Stomach (tissue), 9 donors: Measurements from ENCODE around the gene FERD3L. TPM values are rescaled to one million over a fixed set of nuclear protein-coding genes. Genes with fewer than 3 reads are reported as not detected.

Source experiments
- DNase-seq, 2 donors: peaks; one replicate each; pipeline versions ENCODE4 v3.0.0 to v3.0.0-alpha.2; 2013 to 2019
- H3K27ac ChIP-seq, 5 donors: fragments of 200-600 bp in 4 of 5; sonication (generic) in 4 of 5; one replicate each; pipeline ENCODE4 v1.5.1; 2013 to 2019; ENCODE audit warnings: mild to moderate bottlenecking in 1 of 5, moderate library complexity in 1 of 5
- H3K27me3 ChIP-seq, 3 donors: fragments of 200-600 bp; sonication (generic); one replicate each; pipeline ENCODE4 v1.5.1; 2017 to 2019; ENCODE audit warnings: mixed run types in 1 of 3
- H3K36me3 ChIP-seq, 4 donors: fragments of 200-600 bp; sonication (generic); 1 replicate in 3 of 4; 2 replicates in 1 of 4; pipeline ENCODE4 v1.5.1; 2016 to 2019
- H3K4me1 ChIP-seq, 4 donors: fragments of 200-600 bp; sonication (generic); one replicate each; pipeline ENCODE4 v1.5.1; 2016 to 2019
- H3K4me3 ChIP-seq, 4 donors: fragments of 200-600 bp; sonication (generic) in 3 of 4; one replicate each; pipeline ENCODE4 v1.5.1; 2016 to 2019; ENCODE audit warnings: mild to moderate bottlenecking in 1 of 4
- H3K9me3 ChIP-seq, 4 donors: fragments of 200-600 bp; sonication (generic); one replicate each; pipeline ENCODE4 v1.5.1; 2016 to 2019
- CTCF ChIP-seq, 7 experiments: fragments of 450-650 bp in 4 of 7; fragments of 200-600 bp in 3 of 7; sonication (generic) in 3 of 7; IDR thresholded peaks; one replicate each; pipeline ENCODE4 v1.5.1; 2016 to 2019; ENCODE audit warnings: antibody characterized with exemption in 7 of 7, control low read depth in 2 of 7, mild to moderate bottlenecking in 1 of 7
- EP300 ChIP-seq: sonication (generic); formaldehyde crosslinking; IDR thresholded peaks from one replicate; pipeline ENCODE4 v1.6.1; 2017; ENCODE audit warnings: antibody characterized with exemption
- POLR2A ChIP-seq, 4 donors: fragments of 450-650 bp; IDR thresholded peaks; one replicate each; pipeline ENCODE4 v1.6.1; 2016; ENCODE audit warnings: antibody characterized with exemption in 4 of 4, control low read depth in 2 of 4, mild to moderate bottlenecking in 1 of 4, moderate library complexity in 1 of 4
- POLR2AphosphoS5 ChIP-seq, 3 donors: sonication (generic); formaldehyde crosslinking; IDR thresholded peaks; one replicate each; pipeline ENCODE4 v1.6.1; 2016; ENCODE audit warnings: antibody characterized with exemption in 3 of 3
- WGBS, 5 donors: extraction: QIAGEN DNeasy Blood & Tissue Kit in 3 of 5; methylation state at CpG; one replicate each; pipeline versions ENCODE4 v1.1.5 to v1.1.7; 2013 to 2018; 5-methylcytosine and 5-hydroxymethylcytosine counted together
- intact Hi-C: fragments of 100-400 bp; cut with DNase I; formaldehyde crosslinking; loops from one replicate; pipeline ENCODE4 v1.15.1; 2023; ENCODE audit warnings: low total_unique reads
- polyA plus RNA-seq, 3 donors: library from polyadenylated mRNA; stranded (reverse); fragments of 200-250 nt; gene quantifications; one replicate each; pipeline ENCODE4 v1.2.3, GENCODE V29; 2013
- total RNA-seq, 5 donors: library from RNA; depleted of rRNA; stranded (reverse); fragments of >200 nt; gene quantifications; one replicate each; pipeline versions ENCODE4 v1.1.0 to v1.2.3, GENCODE V29; 2014 to 2016
- donor health status: healthy with polysubstance abuse.
- donor health status: Bipolar disorder and iron deficiency.
- donor health status: healthy.

The FERD3L gene
- total and polyA plus RNA-seq, 8 donors = not detected

DNA sequence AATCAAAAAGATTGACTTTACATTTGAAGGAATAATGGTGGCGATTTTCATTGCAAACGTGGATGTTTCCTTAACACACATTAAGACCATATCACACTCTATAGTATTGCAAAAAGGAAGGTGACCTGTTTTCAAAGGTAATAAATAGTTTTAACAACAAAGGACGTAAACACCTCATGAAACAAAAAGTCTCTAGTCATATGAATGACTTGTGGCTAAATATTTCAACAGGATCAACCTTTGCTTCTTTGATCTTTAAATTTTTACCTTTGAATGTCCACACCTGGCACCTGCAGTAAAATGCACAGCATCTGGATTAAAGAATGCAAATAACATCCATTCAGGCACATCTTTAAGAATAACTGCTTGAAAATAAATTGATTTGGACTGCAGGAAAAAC, 30.0 kb upstream of the FERD3L start:
- Histone ChIP-seq H3K36me3 (no peaks in the 10 kb centered on the region), H3K4me3 (no peak overlapping the region), H3K4me1 (no peaks in the 10 kb centered on the region), H3K9me3 (no peaks in the 10 kb centered on the region), H3K27me3 (no peaks in the 10 kb centered on the region), H3K27ac (no peak overlapping the region)
- TF ChIP-seq CTCF (IDR thresholded peaks at IDR 0.05) (no peak), POLR2A (IDR thresholded peaks at IDR 0.05) (no peak), EP300 (no peak), POLR2AphosphoS5 (IDR thresholded peaks at IDR 0.05) (no peak)
- 56 to 60% (median 58%) methylated on average over 3 of the region's 3 CpGs for WGBS, 5 donors
- no peak for DNase-seq
- intact Hi-C loops = no loop called here

GRCh38 chr7:19161671-19162070, 16.4 kb upstream of the FERD3L start:
- Histone ChIP-seq H3K9me3 (no peaks in the 10 kb centered on the region), H3K27ac (no peak overlapping the region), H3K36me3 (no peaks in the 10 kb centered on the region), H3K4me3 (no peak overlapping the region), H3K4me1 (no peaks in the 10 kb centered on the region), H3K27me3 (no peaks in the 10 kb centered on the region)
- 23 to 58% (median 52%) methylated on average over 3 of the region's 3 CpGs for WGBS, 5 donors
- no peak for TF ChIP-seq CTCF (IDR thresholded peaks at IDR 0.05)
- no peak for TF ChIP-seq EP300
- TF ChIP-seq POLR2AphosphoS5 (IDR thresholded peaks at IDR 0.05) = no peak
- TF ChIP-seq POLR2A (IDR thresholded peaks at IDR 0.05) = no peak
- no peak for DNase-seq
- intact Hi-C loops = no loop called here

DNA sequence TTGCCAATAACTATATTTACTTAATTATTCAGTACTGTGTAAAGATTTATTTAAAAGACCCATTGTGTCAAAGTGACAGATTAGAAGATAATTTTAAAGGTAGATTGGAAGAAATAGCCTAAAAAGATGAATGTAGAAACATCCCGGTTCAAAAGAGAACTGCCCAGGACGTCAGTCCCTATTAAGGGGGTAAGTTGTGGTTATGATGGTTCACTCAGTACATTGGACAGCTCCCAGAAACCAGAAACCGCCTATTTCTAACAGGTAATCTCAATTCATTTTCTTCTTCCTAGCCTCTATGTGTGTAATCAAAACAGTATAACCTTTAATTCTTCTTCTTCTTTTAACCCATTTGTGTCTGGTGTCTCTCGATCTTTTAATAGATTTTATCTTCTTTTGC, 1.5 kb upstream of the FERD3L start:
- DNase-seq = peak in 1 of 2 donors; percentile 41
- Histone ChIP-seq H3K27me3 (peaks cover 5 to 60% (median 28%) of the 10 kb centered on the region in 3 donors), H3K36me3 (no peaks in the 10 kb centered on the region), H3K9me3 (peaks cover 0 to 17% (median 0%) of the 10 kb centered on the region in 4 donors), H3K4me3 (no peak overlapping the region), H3K4me1 (peaks cover 0 to 22% (median 10%) of the 10 kb centered on the region in 4 donors), H3K27ac (no peak overlapping the region)
- intact Hi-C loops = no loop called here
- WGBS, 5 donors = 2 to 11% (median 6%) methylated on average over 4 of the region's 4 CpGs
- no peak for TF ChIP-seq POLR2A (IDR thresholded peaks at IDR 0.05)

- no peak overlapping the region for H3K27ac ChIP-seq
- no peak overlapping the region for H3K4me3 ChIP-seq
- H3K27me3 ChIP-seq = peaks cover 5 to 60% (median 28%) of the 10 kb centered on the region in 3 donors
- intact Hi-C loops = no loop called here
- H3K36me3 ChIP-seq = no peaks in the 10 kb centered on the region
- peaks cover 0 to 22% (median 10%) of the 10 kb centered on the region in 4 donors for H3K4me1 ChIP-seq
- peak in 1 of 2 donors; percentile 2 for DNase-seq
- no peak for TF ChIP-seq POLR2A (IDR thresholded peaks at IDR 0.05)
- TF ChIP-seq POLR2AphosphoS5 (IDR thresholded peaks at IDR 0.05) = no peak
- no peak for TF ChIP-seq EP300
- no peak for TF ChIP-seq CTCF (IDR thresholded peaks at IDR 0.05)
- H3K9me3 ChIP-seq = peaks cover 0 to 17% (median 0%) of the 10 kb centered on the region in 4 donors
- WGBS, 5 donors = 5 to 8% (median 5%) methylated on average over 15 to 19 of the region's 19 CpGs
Measured at GRCh38 chr7:19145434-19146115, 354 bp upstream of the FERD3L start.
